Common myeloid progenitor, CD34-positive (primary cell): Measurements from ENCODE around the gene MAPK6.
A peak's percentile ranks its signal among the peaks of the same experiment; 100 is the strongest.
"Not testable (repeated sequence)": the region's sequence is repeated elsewhere in the genome, so short reads cannot be mapped to it uniquely, and the experiment has no call there.

Source experiments
- CTCF ChIA-PET: fragments of 350-600 bp; sonication (Branson Sonifier 250); formaldehyde crosslinking; loops from one replicate; lab custom pipeline; 2021; ENCODE audit warnings: antibody characterized with exemption; lab: Charles Lee
- POLR2A ChIA-PET: fragments of 350-600 bp; sonication (Branson Sonifier 250); formaldehyde crosslinking; loops from one replicate; lab custom pipeline; 2021; ENCODE audit warnings: antibody characterized with exemption; lab: Charles Lee
- DNase-seq, 3 donors: peaks; one replicate each; pipeline versions ENCODE4 v3.0.0 to v3.0.0-alpha.2; 2013
- H3K27ac ChIP-seq, 2 experiments: 1 replicate in 1 of 2; 2 replicates in 1 of 2; pipeline ENCODE4 v1.7.0; 2013; ENCODE audit warnings: inconsistent platforms in 2 of 2, low read length in 2 of 2, mild to moderate bottlenecking in 2 of 2, low read depth in 1 of 2, moderate library complexity in 1 of 2; ENCODE audit not compliant: severe bottlenecking in 2 of 2, insufficient read depth in 1 of 2, poor library complexity in 1 of 2
- H3K27me3 ChIP-seq, 5 experiments: replicated peaks in 2 of 5; 1 replicate in 3 of 5; 2 replicates in 2 of 5; pipeline versions ENCODE4 v1.6.1 to v1.7.0; 2013; ENCODE audit warnings: low read length in 4 of 5, mild to moderate bottlenecking in 2 of 5, moderate library complexity in 2 of 5, inconsistent platforms in 1 of 5; ENCODE audit not compliant: insufficient read depth in 5 of 5, control insufficient read depth in 4 of 5
- H3K36me3 ChIP-seq, 4 experiments: 1 replicate in 2 of 4; 2 replicates in 2 of 4; pipeline versions ENCODE4 v1.6.1 to v1.7.0; 2013; ENCODE audit warnings: low read length in 3 of 4, control low read depth in 1 of 4, mild to moderate bottlenecking in 1 of 4; ENCODE audit not compliant: control insufficient read depth in 4 of 4, insufficient read depth in 4 of 4
- H3K4me1 ChIP-seq, 4 experiments: 1 replicate in 3 of 4; 2 replicates in 1 of 4; pipeline versions ENCODE4 v1.6.1 to v1.7.1; 2013; ENCODE audit warnings: low read length in 3 of 4, mild to moderate bottlenecking in 3 of 4, control low read depth in 1 of 4, inconsistent platforms in 1 of 4, moderate library complexity in 1 of 4; ENCODE audit not compliant: control insufficient read depth in 4 of 4, insufficient read depth in 4 of 4; ENCODE audit errors: control extremely low read depth in 1 of 4
- H3K4me3 ChIP-seq, 7 experiments: 1 replicate in 4 of 7; 2 replicates in 3 of 7; pipeline versions ENCODE4 v1.5.1 to v1.7.0; 2013; ENCODE audit warnings: mild to moderate bottlenecking in 7 of 7, low read length in 6 of 7, moderate library complexity in 6 of 7, inconsistent platforms in 2 of 7, low read depth in 2 of 7, control low read depth in 1 of 7; ENCODE audit not compliant: insufficient read depth in 4 of 7, control insufficient read depth in 1 of 7; ENCODE audit errors: extremely low read depth in 1 of 7
- H3K9me3 ChIP-seq, 5 experiments: 1 replicate in 4 of 5; 2 replicates in 1 of 5; pipeline versions ENCODE4 v1.6.1 to v1.7.1; 2013; ENCODE audit warnings: low read length in 4 of 5, mild to moderate bottlenecking in 2 of 5, inconsistent platforms in 1 of 5, low read depth in 1 of 5, moderate library complexity in 1 of 5; ENCODE audit not compliant: control insufficient read depth in 4 of 5, insufficient read depth in 2 of 5; ENCODE audit errors: control extremely low read depth in 1 of 5
- WGBS: methylation state at CpG from one replicate; pipeline ENCODE4 v1.1.5; 2013; ENCODE audit not compliant: insufficient coverage; 5-methylcytosine and 5-hydroxymethylcytosine counted together

The MAPK6 gene

DNA sequence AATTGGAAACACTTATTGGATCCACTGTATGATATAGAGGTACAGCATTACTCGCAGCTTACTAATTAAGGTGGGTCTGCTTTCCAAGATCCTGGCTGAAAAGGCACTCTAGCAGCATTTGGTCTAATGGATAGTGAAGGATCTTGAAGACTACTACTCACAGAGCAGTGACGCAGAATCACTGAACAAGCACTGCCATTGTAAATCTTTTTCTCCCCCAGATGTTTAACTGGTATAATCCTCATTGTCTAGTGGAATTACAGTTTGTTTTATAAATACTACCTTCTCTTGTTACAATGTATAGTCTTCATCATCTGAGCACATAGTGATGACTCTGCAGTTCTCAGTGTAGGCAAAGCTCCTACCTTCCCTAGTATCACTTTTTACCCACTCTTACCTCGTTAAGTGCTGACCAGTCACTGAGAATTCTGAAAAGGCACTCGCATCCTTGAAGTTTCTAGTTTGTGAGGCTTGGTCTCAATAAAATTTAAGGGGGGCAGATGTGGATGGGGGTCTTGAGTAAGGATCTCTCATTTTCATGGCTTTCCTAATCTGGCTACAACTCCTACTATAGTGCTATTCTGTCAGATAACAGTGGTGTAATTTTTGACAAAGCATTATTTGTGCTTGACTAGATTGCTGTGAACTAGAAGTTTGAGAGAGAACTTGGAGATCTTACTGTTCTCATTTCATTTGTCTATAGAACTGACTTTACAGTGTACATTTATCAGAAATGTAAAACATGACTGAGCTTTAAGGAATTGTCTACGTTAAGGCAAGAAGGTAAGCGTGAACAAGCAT lies 23.2 kb downstream of the MAPK6 start:
- Histone ChIP-seq H3K36me3 (peaks cover 0 to 12% (median 1%) of the 10 kb centered on the region in 4 experiments), H3K4me3 (no peak overlapping the region), H3K9me3 (no peaks in the 10 kb centered on the region), H3K4me1 (peaks cover 15 to 57% (median 25%) of the 10 kb centered on the region in 4 experiments), H3K27ac (no peak overlapping the region), H3K27me3 (no peaks in the 10 kb centered on the region)
- no peak for DNase-seq
- WGBS = 100% methylated on average over 2 of the region's 6 CpGs
- ChIA-PET CTCF (interaction anchor here (1.7 to 2.5 kb wide), 2 partner anchors 13 to 61 kb away, joined by 5 to 8 read pairs; no protein-coding TSS in a partner anchor), POLR2A (no interaction called here)

DNA sequence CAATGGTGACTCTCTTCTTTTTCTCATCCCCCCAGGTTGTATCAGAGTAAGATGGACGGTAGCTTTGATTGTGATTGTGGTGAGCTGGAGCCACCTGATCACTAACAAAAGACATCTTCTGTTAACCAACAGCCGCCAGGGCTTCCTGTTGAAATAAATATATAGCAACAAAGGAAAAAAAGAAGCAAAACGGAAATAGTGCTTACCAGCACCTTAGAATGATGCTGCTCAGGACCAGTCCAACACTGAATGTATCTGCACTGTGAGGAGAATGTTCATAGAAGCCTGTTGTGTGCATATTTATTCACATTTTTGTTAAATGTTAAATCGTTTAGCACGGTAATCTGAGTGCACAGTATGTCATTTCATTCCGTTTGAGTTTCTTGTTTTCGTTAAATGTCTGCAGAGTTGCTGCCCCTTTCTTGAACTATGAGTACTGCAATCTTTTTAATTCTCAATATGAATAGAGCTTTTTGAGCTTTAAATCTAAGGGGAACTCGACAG lies 26.8 kb downstream of the MAPK6 start:
- H3K36me3 ChIP-seq = peaks cover 3 to 26% (median 4%) of the 10 kb centered on the region in 4 experiments
- CTCF ChIA-PET = interaction anchor here (0.9 to 2.6 kb wide), 5 partner anchors 9 to 92 kb away, joined by 3 to 8 read pairs (median 4); no protein-coding TSS in a partner anchor
- POLR2A ChIA-PET, H3K27me3 ChIP-seq, H3K27ac ChIP-seq, H3K9me3 ChIP-seq: not testable (repeated sequence)
- DNase-seq = peak; percentile 31 to 75 (median 60)
- WGBS = 67% methylated on average over 1 of the region's 8 CpGs
- H3K4me1 ChIP-seq = peaks cover 11 to 38% (median 18%) of the 10 kb centered on the region in 4 experiments
- peak overlapping the region in 3 of 7 experiments; percentile 30 to 64 (median 45) for H3K4me3 ChIP-seq

DNA sequence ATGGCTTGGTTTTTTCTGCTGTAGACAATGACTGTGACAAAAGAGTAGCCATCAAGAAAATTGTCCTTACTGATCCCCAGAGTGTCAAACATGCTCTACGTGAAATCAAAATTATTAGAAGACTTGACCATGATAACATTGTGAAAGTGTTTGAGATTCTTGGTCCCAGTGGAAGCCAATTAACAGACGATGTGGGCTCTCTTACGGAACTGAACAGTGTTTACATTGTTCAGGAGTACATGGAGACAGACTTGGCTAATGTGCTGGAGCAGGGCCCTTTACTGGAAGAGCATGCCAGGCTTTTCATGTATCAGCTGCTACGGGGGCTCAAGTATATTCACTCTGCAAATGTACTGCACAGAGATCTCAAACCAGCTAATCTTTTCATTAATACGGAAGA lies 27.5 kb downstream of the MAPK6 start:
- H3K4me3 ChIP-seq, DNase-seq, H3K9me3 ChIP-seq, H3K27ac ChIP-seq, POLR2A ChIA-PET, H3K27me3 ChIP-seq: not testable (repeated sequence)
- Histone ChIP-seq H3K36me3 (peaks cover 3 to 28% (median 5%) of the 10 kb centered on the region in 4 experiments), H3K4me1 (peaks cover 11 to 35% (median 18%) of the 10 kb centered on the region in 4 experiments)
- 94% methylated on average over 3 of the region's 5 CpGs for WGBS
- CTCF ChIA-PET = interaction anchor here (1.4 to 2.6 kb wide), 3 partner anchors 10 to 91 kb away, joined by 3 to 8 read pairs (median 4); no protein-coding TSS in a partner anchor

DNA sequence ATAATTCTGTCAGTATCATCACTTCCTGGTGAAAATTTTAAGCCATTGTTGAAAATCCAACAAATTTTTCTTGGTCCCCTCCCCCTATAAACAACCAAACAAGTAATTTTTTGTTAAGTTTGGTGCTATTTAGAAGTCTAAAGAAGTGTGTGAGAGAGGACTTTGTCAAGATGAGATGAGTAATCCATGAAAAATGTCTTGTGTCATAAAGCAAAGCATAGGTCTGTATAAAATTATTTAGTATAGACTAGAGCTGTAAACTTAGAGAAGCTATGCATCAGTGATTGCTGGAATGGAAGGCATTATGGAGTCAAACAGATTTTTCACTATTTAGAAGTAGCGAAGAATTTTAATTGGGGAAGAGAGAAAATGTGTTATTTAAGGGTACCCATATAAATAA lies 31.4 kb downstream of the MAPK6 start:
- Histone ChIP-seq H3K36me3 (peaks cover 11 to 40% (median 22%) of the 10 kb centered on the region in 4 experiments), H3K27ac (no peak overlapping the region), H3K9me3 (peaks cover 0 to 5% (median 2%) of the 10 kb centered on the region in 5 experiments), H3K4me1 (peaks cover 8 to 15% (median 11%) of the 10 kb centered on the region in 4 experiments), H3K27me3 (no peaks in the 10 kb centered on the region), H3K4me3 (no peak overlapping the region)
- no CpG with 5 or more reads among the region's 1 CpG for WGBS
- CTCF ChIA-PET = interaction anchor here (2.8 kb wide), 1 partner anchor 28 kb away, joined by 10 read pairs; no protein-coding TSS in a partner anchor
- DNase-seq = no peak
- POLR2A ChIA-PET = interaction anchor here (0.6 kb wide), 1 partner anchor 10 kb away, joined by 3 read pairs; no protein-coding TSS in a partner anchor

DNA sequence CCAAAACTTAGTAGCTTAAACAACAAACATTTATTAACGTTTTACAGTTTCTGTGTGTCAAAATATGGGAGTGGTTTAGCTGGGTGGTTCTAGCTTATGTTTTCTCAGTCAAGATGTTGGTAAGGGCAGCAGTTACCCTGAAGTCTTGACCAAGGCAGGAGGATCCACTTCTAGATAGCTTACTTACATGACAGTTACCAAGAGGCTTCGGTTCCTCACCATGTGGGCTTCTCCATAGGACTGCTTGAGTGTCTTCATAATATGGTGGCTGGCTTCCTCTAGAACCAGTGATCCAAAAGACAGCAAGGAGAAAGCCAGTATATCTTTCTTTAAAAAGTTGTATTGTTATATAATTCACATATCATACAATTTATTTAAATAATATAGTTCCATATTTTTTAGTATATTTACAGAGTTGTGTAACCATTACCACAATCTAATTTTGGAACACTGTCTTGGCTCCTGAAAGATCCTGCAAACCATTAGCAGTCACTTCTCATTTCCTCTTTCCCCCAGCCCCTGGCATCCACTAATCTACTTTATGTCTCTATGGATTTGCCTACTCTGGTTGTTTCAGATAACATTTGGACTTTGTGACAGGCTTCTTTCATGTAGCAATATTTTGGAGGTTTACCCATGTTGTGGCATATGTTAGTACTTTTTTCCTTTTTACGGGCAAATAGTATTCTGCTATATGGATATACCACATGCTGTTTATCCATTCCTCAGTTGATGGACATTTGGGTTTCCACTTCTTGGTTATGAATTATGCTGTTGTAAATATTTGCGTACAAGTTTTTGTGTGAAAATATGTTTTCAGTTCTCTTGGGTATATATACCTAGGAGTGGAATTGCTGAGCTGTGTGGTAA lies 33.3 kb downstream of the MAPK6 start:
- no peak overlapping the region for H3K4me3 ChIP-seq
- DNase-seq = no peak
- CTCF ChIA-PET = interaction anchor here (0.6 to 2.8 kb wide), 3 partner anchors 14 to 30 kb away, joined by 3 to 10 read pairs (median 5); no protein-coding TSS in a partner anchor
- peaks cover 9 to 51% (median 30%) of the 10 kb centered on the region in 4 experiments for H3K36me3 ChIP-seq
- no peaks in the 10 kb centered on the region for H3K4me1 ChIP-seq
- H3K9me3 ChIP-seq = peaks cover 0 to 5% (median 2%) of the 10 kb centered on the region in 5 experiments
- POLR2A ChIA-PET = no interaction called here
- 100% methylated on average over 2 of the region's 4 CpGs for WGBS
- H3K27me3 ChIP-seq = no peaks in the 10 kb centered on the region
- H3K27ac ChIP-seq = no peak overlapping the region

DNA sequence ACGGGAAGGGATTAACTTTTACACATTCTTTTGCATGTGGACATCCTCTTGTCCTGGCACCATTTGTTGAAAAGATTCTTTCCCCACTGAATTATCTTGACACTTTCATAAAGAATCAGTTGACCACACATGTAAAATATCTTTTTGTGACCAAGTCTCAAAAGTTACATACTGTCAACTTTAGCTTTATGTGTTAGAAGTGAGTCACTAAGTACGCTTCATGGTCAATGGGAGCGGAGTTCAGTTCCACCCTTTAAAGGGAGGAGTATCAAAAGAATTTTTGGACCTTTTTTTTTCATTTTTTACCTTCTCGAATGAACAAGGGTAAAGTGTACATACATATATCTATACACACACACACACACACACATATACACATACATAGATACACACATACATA lies 35.4 kb downstream of the MAPK6 start:
- WGBS = 100% methylated on average over 1 of the region's 4 CpGs
- DNase-seq = no peak
- Histone ChIP-seq H3K9me3 (peaks cover 0 to 5% (median 2%) of the 10 kb centered on the region in 5 experiments), H3K27me3 (no peaks in the 10 kb centered on the region), H3K36me3 (peaks cover 11 to 64% (median 38%) of the 10 kb centered on the region in 4 experiments), H3K4me3 (no peak overlapping the region), H3K27ac (no peak overlapping the region), H3K4me1 (no peaks in the 10 kb centered on the region)
- ChIA-PET CTCF (no interaction called here), POLR2A (no interaction called here)
